Kidney (tissue), 14 donors: ENCODE results near the gene GRAMD1A. TPM values are rescaled to one million over a fixed set of nuclear protein-coding genes. Genes with fewer than 3 reads are reported as not detected.

Experiments
- DNase-seq, 5 donors: peaks; one replicate each; pipeline ENCODE4 v3.0.0-alpha.2; 2013 to 2020
- FAIRE-seq: peaks from 2 replicates; lab custom pipeline; 2012; peaks lifted over from hg19 to GRCh38; lab: Jason Lieb, UNC
- H3K27ac ChIP-seq, 2 donors: one replicate each; pipeline ENCODE4 v1.7.0; 2013; ENCODE audit warnings: low read depth in 2 of 2, low read length in 2 of 2, inconsistent platforms in 1 of 2
- H3K27me3 ChIP-seq: one replicate; pipeline ENCODE4 v1.7.1; 2013; ENCODE audit warnings: low read length, inconsistent platforms; ENCODE audit not compliant: control insufficient read depth, insufficient read depth
- H3K36me3 ChIP-seq, 3 donors: one replicate each; pipeline versions ENCODE4 v1.7.0 to v1.7.1; 2013; ENCODE audit warnings: low read length in 3 of 3, control low read depth in 1 of 3, inconsistent platforms in 1 of 3; ENCODE audit not compliant: insufficient read depth in 3 of 3, control insufficient read depth in 2 of 3
- H3K4me1 ChIP-seq, 3 donors: one replicate each; pipeline versions ENCODE4 v1.7.0 to v1.7.1; 2013; ENCODE audit warnings: low read length in 3 of 3, inconsistent platforms in 1 of 3, low read depth in 1 of 3; ENCODE audit not compliant: control insufficient read depth in 2 of 3, insufficient read depth in 2 of 3
- H3K4me3 ChIP-seq, 3 donors: one replicate each; pipeline versions ENCODE4 v1.7.0 to v1.8.1; 2013; ENCODE audit warnings: low read length in 3 of 3, control low read depth in 1 of 3, inconsistent platforms in 1 of 3
- H3K9ac ChIP-seq, 3 donors: one replicate each; pipeline versions ENCODE4 v1.7.0 to v1.7.1; 2013; ENCODE audit warnings: low read length in 3 of 3, control low read depth in 1 of 3, inconsistent platforms in 1 of 3
- H3K9me3 ChIP-seq, 3 donors: one replicate each; pipeline versions ENCODE4 v1.7.0 to v1.7.1; 2013; ENCODE audit warnings: low read length in 3 of 3, control low read depth in 1 of 3, inconsistent platforms in 1 of 3; ENCODE audit not compliant: control insufficient read depth in 2 of 3, insufficient read depth in 1 of 3
- CTCF ChIP-seq: IDR thresholded peaks from 3 replicates; pipeline ENCODE4 v1.5.1; 2012; ENCODE audit warnings: mild to moderate bottlenecking, moderate library complexity, borderline replicate concordance; ENCODE audit not compliant: insufficient read depth; ENCODE audit errors: extremely low read depth
- intact Hi-C: fragments of 100-400 bp; cut with DNase I; formaldehyde crosslinking; loops from one replicate; pipeline ENCODE4 v1.11.1; 2022
- polyA plus RNA-seq: library from polyadenylated mRNA; stranded (reverse); fragments of 350-450 nt; fragmentation: Illumina TruSeq; extraction: RNeasy Lipid Tissue Mini Kit (QIAGEN cat#74804); gene quantifications from one replicate; pipeline ENCODE4 v1.2.3, GENCODE V29; 2014; ENCODE audit warnings: low read depth, low replicate concordance; ENCODE audit not compliant: insufficient read depth
- total RNA-seq: library from RNA; stranded (reverse); fragmentation: NEBNext Ultra II Directional; extraction: Animal tissue kit (Norgen Biotek cat#: 25700); gene quantifications from one replicate; pipeline ENCODE4 v1.2.1, GENCODE V29; 2021
- donor health status: control.
- donor health status: control.
- donor health status: control.
- donor health status: control.
- donor health status: control.
- donor health status: DM: yes; HTN: yes; CAD: no.
- donor health status: Normal renal cell carcinoma (clear cell type).

Gene GRAMD1A
- total and polyA plus RNA-seq, 2 donors from 2014 or later, result 29.8 to 87.3 TPM

- intact Hi-C loops, result loop anchor here (5.0 kb wide), 1 partner anchor 40 kb away; no protein-coding TSS in a partner anchor
- H3K9ac ChIP-seq, result no peak overlapping the region
- H3K4me1 ChIP-seq, result peaks cover 0 to 2% (median 0%) of the 10 kb centered on the region in 3 donors
- H3K27me3 ChIP-seq, result no peaks in the 10 kb centered on the region
- DNase-seq (no peak), FAIRE-seq (no peak)
- H3K27ac ChIP-seq, result no peak overlapping the region
- TF ChIP-seq CTCF, result no peak
- no peak overlapping the region for H3K4me3 ChIP-seq
- H3K36me3 ChIP-seq, result no peaks in the 10 kb centered on the region
- H3K9me3 ChIP-seq, result no peaks in the 10 kb centered on the region
Measured at GRCh38 chr19:34972163-34972705, 27.9 kb upstream of the GRAMD1A start.

GRCh38 chr19:34974646-34975045 lies 25.5 kb upstream of the GRAMD1A start:
- intact Hi-C loops, result loop anchor here (5.0 kb wide), 1 partner anchor 38 kb away; no protein-coding TSS in a partner anchor
- H3K4me1 ChIP-seq, result peaks cover 0 to 2% (median 0%) of the 10 kb centered on the region in 3 donors
- H3K27me3 ChIP-seq, result no peaks in the 10 kb centered on the region
- DNase-seq (no peak), FAIRE-seq (no peak)
- no peak overlapping the region for H3K4me3 ChIP-seq
- H3K9me3 ChIP-seq, result no peaks in the 10 kb centered on the region
- no peak for TF ChIP-seq CTCF
- no peaks in the 10 kb centered on the region for H3K36me3 ChIP-seq
- no peak overlapping the region for H3K9ac ChIP-seq
- no peak overlapping the region for H3K27ac ChIP-seq

- no peak for TF ChIP-seq CTCF
- no peaks in the 10 kb centered on the region for H3K36me3 ChIP-seq
- no peak overlapping the region for H3K27ac ChIP-seq
- no peak overlapping the region for H3K9ac ChIP-seq
- no peaks in the 10 kb centered on the region for H3K9me3 ChIP-seq
- H3K4me3 ChIP-seq, result no peak overlapping the region
- peaks cover 0 to 2% (median 0%) of the 10 kb centered on the region in 3 donors for H3K4me1 ChIP-seq
- peak in 1 of 5 donors; percentile 31 for DNase-seq
- intact Hi-C loops, result no loop called here
- H3K27me3 ChIP-seq, result no peaks in the 10 kb centered on the region
- FAIRE-seq, result no peak
Measured at GRCh38 chr19:34975056-34975455, 25.1 kb upstream of the GRAMD1A start.
